Activated CD4-positive, alpha-beta T cell treated with anti-CD3 and anti-CD28 coated beads, Interleukin-2, amount 50 U/mL, for 24 hours (primary cell): ENCODE measurements around the gene ARID1B.

ENCODE experiments used
- DNase-seq, 2 donors: peaks; one replicate each; pipeline ENCODE4 v3.0.0-alpha.2; 2020; ENCODE audit warnings: low read depth in 1 of 2, low spot score in 1 of 2

The ARID1B gene

GRCh38 chr6:156877126-156877863 lies 100.1 kb downstream of the ARID1B start:
- no peak for DNase-seq

DNA sequence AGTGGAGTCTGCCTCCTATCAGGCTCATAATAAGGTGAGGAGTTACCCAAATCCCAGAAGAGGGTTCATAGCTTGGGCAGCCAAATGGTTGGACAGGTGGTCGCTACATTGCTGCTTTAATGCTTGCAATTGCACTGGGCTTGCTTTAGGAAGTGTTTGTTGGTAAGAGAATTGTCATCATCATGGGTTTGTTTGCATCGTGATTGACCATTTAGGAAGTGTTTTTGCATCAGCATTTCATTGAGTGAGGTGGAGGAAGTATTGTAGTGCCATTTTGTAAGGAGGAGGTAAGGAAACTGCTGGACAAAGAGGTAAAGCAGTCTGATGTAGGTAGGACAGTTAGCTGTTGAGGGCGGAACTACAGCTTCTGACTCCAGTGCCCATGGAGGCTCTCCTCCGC lies 101.5 kb downstream of the ARID1B start:
- DNase-seq, result no peak

DNA sequence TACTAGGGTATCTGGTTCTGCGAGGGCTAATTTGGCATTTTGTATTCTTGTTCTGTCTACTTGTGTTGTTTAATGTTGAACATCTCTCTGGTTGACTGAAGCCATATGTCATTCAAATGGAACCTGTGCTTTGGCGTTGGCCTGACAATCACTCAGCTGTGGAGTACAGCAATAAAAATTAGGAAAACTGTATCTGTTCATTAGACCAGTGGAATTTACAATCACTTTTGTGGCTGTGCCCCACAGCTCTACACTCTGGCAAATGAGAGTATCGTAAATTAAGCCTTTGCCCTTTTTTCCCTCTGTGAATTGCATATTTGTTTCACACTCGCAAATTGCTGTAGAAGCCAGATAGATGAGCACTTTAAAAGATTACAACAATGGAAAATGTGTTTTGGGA lies 102.0 kb downstream of the ARID1B start:
- no peak for DNase-seq

DNA sequence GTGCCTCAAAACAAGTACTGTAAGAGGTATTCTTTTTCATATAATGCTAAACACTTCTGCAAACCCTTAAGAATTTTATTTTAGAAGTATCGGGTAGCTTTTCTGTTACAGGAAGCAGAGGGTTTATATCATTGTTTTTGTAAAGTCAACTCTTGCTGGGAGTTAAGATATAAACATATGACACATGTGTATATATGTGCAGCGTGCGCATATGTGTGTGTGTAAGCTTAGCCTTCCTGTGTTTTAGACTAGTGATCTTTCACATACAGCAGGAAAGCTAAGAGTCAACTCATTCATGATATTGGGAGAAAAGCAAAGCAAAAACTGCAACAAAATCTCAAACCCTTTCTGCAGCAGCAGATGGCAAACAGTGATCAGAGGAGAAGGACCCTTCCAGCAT lies 102.4 kb downstream of the ARID1B start:
- DNase-seq, result no peak

DNA sequence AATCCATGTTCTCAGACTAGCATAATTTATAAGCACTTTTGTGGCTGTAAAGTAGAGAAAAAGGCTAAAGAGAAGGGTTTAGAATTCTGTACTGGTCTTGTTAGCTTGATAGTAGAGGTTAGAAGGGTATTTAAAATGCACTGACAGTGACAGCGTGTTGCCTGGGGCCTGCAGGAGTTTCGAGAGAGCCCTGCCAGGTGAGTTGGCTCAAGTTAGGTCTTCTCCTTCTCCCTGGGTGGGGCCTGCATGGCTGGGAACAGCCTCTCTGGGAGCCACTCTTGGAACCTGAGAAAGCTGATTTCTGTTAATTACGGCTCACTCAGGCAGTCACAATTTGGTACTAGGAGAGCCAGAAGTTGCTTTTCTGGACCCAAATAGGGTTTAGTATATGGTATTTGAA lies 103.7 kb downstream of the ARID1B start:
- no peak for DNase-seq

DNA sequence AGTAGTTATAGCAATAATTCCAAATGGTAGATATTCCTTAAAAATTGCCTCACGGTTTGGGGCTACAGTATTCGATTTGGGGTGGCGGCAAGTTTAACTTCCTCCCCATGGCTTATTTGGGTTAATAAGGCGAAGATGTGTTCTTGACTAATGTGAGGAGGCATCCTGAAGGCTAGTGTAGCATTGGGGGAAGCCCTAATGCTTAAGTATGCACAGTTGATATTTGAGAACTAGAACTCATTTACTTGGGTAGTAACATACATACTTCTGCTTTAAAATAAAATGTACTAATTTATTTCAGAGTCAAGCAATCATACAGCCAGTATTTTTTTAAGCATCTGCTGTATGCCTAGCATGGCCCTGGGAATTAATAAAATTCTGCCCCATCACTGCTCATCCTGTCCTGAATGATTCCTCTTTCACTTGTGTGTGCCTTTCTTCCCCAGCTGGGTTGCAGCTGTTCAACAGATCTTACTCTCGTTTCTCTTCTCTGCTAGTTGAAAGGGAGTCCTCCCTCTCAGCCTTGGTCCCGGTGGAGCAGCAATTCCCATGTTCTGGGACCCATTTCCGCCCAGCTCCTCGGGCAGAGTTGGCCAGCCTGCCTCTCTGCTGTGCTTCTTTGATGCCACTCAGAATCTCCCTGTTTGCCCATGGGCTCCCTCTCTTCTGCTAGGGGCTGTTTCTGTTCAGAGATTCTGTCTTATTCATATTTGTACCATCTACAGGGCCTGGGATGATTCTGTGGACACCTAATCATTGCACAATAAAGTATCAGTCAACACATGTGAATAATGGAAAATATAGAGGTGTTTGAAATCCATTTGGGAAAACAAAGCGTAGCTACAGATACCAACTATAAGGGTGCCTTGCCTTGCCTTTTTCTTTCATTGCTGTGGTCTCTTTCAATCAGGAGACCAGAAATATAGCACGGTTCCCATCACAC lies 104.8 kb downstream of the ARID1B start:
- no peak for DNase-seq

DNA sequence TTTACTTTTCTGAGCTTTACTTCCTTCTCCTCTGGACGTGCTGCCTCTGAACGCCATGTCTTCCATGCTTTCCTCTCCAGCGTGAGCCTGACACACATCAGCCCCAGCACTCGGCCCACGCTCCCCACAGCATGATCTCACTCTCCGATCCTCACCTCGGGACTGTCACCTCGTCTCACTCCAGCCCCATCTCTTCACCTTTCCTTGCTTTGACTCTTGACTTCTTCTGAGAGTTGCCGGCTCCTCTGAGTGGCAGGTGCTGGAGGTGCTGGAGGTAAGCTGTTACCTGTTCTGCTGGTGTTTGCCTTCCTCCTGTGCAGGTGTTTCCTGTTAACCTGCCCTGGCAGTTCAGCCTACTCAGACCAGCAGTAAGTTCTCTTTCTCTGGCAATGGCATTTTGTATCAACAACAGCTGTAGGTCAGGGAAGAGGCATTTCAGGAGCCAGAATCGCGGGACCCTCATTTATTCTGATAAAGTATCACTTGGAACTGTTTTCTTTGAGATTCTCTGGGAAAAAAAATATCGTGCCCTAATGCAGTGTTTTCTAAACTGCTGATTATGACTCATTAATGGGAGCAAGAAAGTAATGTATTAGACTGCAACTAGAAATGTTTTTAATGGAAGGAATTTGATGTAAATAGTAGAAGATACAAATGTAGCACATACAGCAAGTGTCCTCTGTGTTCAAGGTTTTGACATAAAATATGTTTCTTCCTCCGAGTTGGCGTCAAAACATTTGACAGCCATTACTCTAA lies 106.5 kb downstream of the ARID1B start:
- no peak for DNase-seq

GRCh38 chr6:156884306-156884705 lies 107.1 kb downstream of the ARID1B start:
- DNase-seq, result no peak

DNA sequence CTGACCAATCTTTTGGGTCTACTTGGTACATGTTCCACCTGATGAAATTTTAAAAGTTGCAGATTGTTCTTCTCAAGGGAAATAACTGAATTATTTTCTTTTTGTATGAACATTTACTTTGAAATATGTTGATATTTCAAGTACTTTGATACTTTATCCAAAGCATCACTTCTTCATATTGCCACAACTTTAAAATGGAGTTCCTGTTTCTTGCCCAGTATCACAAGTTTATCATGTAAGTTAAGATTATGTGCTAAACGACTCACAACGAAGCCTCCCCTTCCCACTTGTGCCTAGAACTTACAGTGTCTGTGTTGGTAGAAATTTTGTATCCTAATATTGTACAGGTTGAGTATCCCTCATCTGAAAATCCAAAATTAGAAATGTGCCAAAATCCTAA lies 108.4 kb downstream of the ARID1B start:
- DNase-seq, result no peak

GRCh38 chr6:156886409-156886808 lies 109.2 kb downstream of the ARID1B start:
- no peak for DNase-seq

DNA sequence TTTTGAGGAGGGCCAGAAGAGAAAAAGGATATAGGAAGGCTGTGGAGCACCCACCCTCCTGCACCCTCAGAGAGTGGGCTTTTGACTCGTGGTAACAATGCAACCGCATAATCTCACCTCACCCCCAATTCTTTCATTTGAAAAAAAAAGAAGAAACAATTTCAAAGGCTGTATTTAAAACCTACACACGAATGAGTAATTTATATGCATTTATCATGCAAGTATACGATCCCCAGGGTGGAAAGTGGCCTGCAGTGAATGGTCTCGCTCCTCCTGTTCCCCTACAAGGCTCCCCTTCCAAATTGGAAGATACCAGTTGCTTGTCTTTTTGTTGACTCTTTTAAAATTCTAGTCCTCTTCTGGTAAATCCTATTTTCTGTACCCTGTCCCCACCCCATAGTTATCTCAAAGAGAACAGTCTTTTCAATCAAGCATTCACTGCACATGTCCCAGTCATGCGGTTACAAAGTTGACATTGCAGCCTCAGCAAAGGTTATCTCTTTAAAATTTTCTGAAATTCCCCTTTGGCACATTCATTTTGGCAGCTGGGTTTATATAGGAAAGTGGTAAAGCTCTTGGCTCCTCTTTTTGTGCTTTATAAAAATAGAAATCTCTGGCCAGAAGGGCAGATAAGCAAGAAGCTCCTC lies 110.6 kb downstream of the ARID1B start:
- no peak for DNase-seq

- DNase-seq, result no peak
Measured at GRCh38 chr6:156889469-156889868, 112.3 kb downstream of the ARID1B start.

DNA sequence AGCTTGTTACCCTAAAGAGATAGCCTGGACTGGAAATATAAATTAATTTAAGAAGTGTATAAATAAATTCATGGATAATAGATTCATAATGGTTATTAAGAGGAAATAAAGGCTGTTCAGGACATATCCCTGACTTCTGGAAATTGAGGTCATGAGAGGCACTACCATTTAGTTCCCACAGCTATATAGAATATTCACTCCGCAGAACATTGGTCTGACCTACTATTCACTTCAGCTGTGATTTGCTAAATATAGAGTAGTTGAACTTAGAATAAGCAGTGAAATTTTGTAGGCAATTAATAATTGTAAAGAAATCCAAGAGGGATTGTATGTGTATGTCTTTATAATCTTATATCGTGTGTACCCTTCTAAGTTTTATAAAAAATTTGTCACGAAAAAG lies 112.8 kb downstream of the ARID1B start:
- no peak for DNase-seq

DNA sequence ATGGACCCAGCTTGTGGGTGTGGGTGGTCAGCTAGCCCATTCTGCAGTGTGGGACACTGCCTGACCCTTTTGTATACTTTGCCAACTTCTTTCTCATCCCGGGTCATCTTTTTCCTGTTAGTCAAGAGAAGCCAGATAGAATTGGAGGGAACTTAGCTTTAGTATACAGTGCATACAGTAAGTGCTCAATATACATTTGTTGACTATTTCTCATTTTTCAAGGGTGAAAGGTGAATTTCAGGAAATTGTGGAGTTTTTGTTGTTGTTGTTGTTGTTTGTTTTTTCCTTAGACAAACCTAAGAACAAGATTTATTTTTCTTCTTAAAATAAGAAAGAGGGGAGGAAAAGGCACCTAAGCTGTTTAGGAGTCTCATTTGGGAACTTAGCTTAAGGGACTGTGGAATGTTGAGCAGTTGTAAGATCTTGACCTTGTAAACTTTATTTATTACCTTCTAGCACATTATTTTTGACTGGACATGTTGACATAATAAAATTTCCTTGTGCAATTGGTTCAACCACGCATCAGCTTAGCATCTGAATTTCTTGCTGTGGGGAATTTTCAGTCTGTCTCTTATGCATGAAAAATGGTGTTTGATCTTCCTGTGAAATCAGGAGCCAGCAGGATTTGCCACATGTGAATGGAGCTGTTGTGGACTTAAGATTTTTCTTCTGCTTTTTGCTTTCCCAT lies 113.6 kb downstream of the ARID1B start:
- no peak for DNase-seq

GRCh38 chr6:156897907-156898531 lies 120.8 kb downstream of the ARID1B start:
- no peak for DNase-seq

DNA sequence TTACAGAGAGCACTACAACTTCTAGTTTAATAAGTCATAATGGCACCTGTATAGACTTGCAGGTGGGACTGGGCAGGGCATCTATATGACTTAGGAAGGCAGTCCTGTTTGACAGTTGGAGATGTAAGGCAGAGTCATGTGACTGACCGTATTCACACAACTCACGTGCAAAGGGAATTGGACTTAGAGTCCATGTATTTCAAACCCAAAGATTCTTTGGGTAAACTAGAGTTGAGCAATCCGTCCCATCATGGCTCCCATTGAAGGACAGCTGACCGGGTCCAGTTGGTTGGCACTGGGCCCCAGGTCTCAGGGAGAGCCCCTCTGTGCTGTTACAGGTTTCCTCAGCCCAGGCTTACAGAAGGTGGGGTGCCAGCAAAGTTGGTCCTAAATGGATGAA lies 121.9 kb downstream of the ARID1B start:
- no peak for DNase-seq

GRCh38 chr6:156899532-156900135 lies 122.5 kb downstream of the ARID1B start:
- DNase-seq, result no peak

GRCh38 chr6:156900292-156900691 lies 123.1 kb downstream of the ARID1B start:
- no peak for DNase-seq

DNA sequence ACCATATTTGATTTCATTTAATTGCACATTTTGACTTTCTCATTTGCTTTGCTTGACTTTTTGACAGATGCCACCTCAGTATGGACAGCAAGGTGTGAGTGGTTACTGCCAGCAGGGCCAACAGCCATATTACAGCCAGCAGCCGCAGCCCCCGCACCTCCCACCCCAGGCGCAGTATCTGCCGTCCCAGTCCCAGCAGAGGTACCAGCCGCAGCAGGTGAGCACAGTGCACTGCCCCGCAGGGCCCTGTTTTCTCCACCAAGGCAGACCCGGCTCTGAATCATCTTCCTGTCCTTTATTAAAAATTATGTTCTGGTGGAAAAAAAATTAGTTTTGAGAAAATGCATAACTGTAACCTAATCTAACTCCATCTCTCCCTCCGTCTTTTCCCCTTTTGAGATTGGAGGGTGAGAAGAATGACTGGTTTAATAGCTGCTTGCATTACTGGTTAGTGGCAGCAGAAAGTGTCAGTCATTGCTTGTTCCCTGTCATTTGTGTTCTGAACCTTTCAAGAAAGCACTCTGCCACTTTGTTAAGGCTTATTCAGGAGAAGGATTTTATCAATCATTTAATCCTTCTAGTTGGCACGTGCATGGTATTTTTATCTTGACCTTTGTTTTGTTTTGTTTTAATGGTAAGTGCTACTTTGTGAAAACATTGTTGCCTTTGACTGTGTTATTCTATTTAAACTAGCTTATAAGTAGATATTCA lies 124.3 kb downstream of the ARID1B start:
- DNase-seq, result no peak
